C4-2B (cell line): ENCODE measurements around the gene LMOD1.

Source experiments
- CTCF ChIP-seq: fragments of 450-650 bp; conservative IDR thresholded peaks from 2 replicates; pipeline ENCODE4 v1.5.1; 2017; ENCODE audit warnings: mild to moderate bottlenecking
- ZFX ChIP-seq: fragments of 450-650 bp; IDR thresholded peaks from 2 replicates; pipeline ENCODE4 v1.6.1; 2017

GRCh38 chr1:201899683-201900429, 46.5 kb downstream of the LMOD1 start:
- TF ChIP-seq CTCF (no peak), ZFX (no peak)
